Activated B cell treated with CpG ODN at 0.5 μM for 24 hours (primary cell): ENCODE results near the gene PCDHB7. TPM values are rescaled to one million over a fixed set of nuclear protein-coding genes. Genes with fewer than 3 reads are reported as not detected.
"Not testable (repeated sequence)": the region's sequence is repeated elsewhere in the genome, so short reads cannot be mapped to it uniquely, and the experiment has no call there.

Source experiments
- ATAC-seq: fragments of 200-7000 bp; cut with Tn5 transposase; one replicate; pipeline ENCODE4 v1.10.0; 2021; ENCODE audit warnings: low read depth, mild to moderate bottlenecking, moderate library complexity
- CTCF ChIA-PET: fragments of 350-600 bp; sonication (Branson Sonifier 250); formaldehyde crosslinking; loops from one replicate; lab custom pipeline; 2021; ENCODE audit warnings: antibody characterized with exemption; lab: Charles Lee
- POLR2A ChIA-PET: fragments of 350-600 bp; sonication (Branson Sonifier 250); formaldehyde crosslinking; loops from one replicate; lab custom pipeline; 2021; ENCODE audit warnings: antibody characterized with exemption; lab: Charles Lee
- DNase-seq: peaks from one replicate; pipeline ENCODE4 v3.0.0; 2022
- H3K27ac Mint-ChIP-seq: one replicate; pipeline ENCODE4 v1.8.0; 2020; ENCODE audit warnings: mixed read lengths
- H3K27me3 Mint-ChIP-seq: one replicate; pipeline ENCODE4 v1.8.0; 2021; ENCODE audit warnings: mixed read lengths
- H3K36me3 Mint-ChIP-seq: one replicate; pipeline ENCODE4 v1.8.0; 2021; ENCODE audit warnings: low read depth, mixed read lengths
- H3K4me1 Mint-ChIP-seq: one replicate; pipeline ENCODE4 v1.8.0; 2021; ENCODE audit warnings: mixed read lengths
- H3K4me3 Mint-ChIP-seq: one replicate; pipeline ENCODE4 v1.8.0; 2020; ENCODE audit warnings: mild to moderate bottlenecking, mixed read lengths
- H3K9me3 Mint-ChIP-seq: one replicate; pipeline ENCODE4 v1.8.0; 2020; ENCODE audit warnings: mixed read lengths
- intact Hi-C: fragments of 100-400 bp; cut with micrococcal nuclease; formaldehyde crosslinking; loops from one replicate; pipeline ENCODE4 v1.15.1; 2024
- total RNA-seq: library from RNA; stranded (reverse); gene quantifications from 2 replicates; pipeline ENCODE4 v1.2.3, GENCODE V29; 2022
- TF ChIP-seq, protein P1 (sequence below): fragments of 200-600 bp; IDR thresholded peaks from one replicate; pipeline ENCODE4 v1.8.0; 2022; ENCODE audit warnings: antibody characterized with exemption, mild to moderate bottlenecking

PCDHB7 gene
- total RNA-seq, 1 donor from 2014 or later, result not detected

DNA sequence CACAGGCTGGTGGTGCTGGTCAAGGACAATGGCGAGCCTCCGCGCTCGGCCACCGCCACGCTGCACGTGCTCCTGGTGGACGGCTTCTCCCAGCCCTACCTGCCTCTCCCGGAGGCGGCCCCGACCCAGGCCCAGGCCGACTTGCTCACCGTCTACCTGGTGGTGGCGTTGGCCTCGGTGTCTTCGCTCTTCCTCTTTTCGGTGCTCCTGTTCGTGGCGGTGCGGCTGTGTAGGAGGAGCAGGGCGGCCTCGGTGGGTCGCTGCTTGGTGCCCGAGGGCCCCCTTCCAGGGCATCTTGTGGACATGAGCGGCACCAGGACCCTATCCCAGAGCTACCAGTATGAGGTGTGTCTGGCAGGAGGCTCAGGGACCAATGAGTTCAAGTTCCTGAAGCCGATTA lies 43.6 kb downstream of the PCDHB7 start:
- peaks cover 19% of the 10 kb centered on the region for H3K9me3 Mint-ChIP-seq

DNA sequence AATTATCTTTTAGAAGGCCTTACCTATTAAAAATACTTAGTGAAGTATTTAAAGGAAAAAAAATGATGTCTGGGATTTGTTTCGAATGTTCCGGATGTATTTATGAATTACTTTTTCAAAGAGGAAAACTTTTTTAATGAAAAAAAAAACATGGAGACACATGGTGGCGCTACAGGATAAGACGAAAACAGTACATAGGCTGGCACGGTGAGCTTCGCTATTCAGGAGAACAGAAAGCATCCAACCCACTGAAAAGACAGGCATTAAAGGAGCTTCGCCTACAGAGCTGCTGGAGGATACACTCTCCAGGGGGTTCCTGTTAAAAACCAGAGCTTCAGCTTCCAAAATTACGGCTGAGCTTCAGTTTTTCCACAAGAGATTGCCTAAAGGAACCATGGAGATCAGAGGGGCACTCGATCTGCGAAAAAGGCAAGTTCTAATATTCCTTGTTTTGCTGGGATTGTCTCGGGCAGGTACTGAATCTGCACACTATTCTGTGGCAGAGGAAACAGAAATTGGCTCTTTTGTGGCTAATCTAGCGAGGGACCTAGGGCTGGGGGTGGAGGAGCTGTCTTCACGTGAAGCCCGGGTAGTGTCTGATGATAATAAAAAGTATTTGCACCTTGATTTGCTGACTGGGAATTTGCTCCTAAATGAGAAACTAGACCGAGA lies 50.8 kb downstream of the PCDHB7 start, which contains the start of gene PCDHB14:
Gene PCDHB14, plus strand, starts transcription at position 232 of the 672 bp plus-strand sequence. Its CDS starts 163 bp downstream, at position 395.
- Mint-ChIP-seq H3K9me3 (peaks cover 13% of the 10 kb centered on the region), H3K27me3 (peaks cover 27% of the 10 kb centered on the region), H3K4me3 (no peak within 1 kb of the TSS), H3K4me1 (peaks cover 2% of the 10 kb centered on the region), H3K36me3 (no peaks in the 10 kb centered on the region), H3K27ac (no peak within 1 kb of the TSS)
- intact Hi-C loops, result loop anchor here (2.0 kb wide), 1 partner anchor 342 kb away; no protein-coding TSS in a partner anchor
- ATAC-seq (no peak), DNase-seq (no peak)
- ChIA-PET CTCF (interaction anchor here (0.6 to 2.5 kb wide), 7 partner anchors 15 to 429 kb away, joined by 3 to 11 read pairs (median 4); partner anchors contain the start of genes FCHSD1 and PCDHGA12), POLR2A (no interaction called here)
- TF ChIP-seq, protein P1, sequence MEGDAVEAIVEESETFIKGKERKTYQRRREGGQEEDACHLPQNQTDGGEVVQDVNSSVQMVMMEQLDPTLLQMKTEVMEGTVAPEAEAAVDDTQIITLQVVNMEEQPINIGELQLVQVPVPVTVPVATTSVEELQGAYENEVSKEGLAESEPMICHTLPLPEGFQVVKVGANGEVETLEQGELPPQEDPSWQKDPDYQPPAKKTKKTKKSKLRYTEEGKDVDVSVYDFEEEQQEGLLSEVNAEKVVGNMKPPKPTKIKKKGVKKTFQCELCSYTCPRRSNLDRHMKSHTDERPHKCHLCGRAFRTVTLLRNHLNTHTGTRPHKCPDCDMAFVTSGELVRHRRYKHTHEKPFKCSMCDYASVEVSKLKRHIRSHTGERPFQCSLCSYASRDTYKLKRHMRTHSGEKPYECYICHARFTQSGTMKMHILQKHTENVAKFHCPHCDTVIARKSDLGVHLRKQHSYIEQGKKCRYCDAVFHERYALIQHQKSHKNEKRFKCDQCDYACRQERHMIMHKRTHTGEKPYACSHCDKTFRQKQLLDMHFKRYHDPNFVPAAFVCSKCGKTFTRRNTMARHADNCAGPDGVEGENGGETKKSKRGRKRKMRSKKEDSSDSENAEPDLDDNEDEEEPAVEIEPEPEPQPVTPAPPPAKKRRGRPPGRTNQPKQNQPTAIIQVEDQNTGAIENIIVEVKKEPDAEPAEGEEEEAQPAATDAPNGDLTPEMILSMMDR, result no peak

More for the DNA sequence above, 43.6 kb downstream of the PCDHB7 start:
- CTCF ChIA-PET, H3K36me3 Mint-ChIP-seq, intact Hi-C loops, DNase-seq, H3K4me1 Mint-ChIP-seq, ATAC-seq, H3K4me3 Mint-ChIP-seq, H3K27ac Mint-ChIP-seq: not testable (repeated sequence)
- POLR2A ChIA-PET, result interaction anchor here (0.5 kb wide), 1 partner anchor 461 kb away, joined by 3 read pairs; no protein-coding TSS in a partner anchor
- H3K27me3 Mint-ChIP-seq, result peaks cover 28% of the 10 kb centered on the region

DNA sequence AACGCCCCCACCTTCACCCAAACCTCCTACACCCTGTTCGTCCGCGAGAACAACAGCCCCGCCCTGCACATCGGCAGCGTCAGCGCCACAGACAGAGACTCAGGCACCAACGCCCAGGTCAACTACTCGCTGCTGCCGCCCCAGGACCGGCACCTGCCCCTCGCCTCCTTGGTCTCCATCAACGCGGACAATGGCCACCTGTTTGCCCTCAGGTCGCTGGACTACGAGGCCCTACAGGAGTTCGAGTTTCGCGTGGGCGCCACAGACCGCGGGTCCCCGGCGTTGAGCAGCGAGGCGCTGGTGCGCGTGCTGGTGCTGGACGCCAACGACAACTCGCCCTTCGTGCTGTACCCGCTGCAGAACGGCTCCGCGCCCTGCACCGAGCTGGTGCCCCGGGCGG lies 52.4 kb downstream of the PCDHB7 start:
- H3K9me3 Mint-ChIP-seq, ATAC-seq, H3K4me1 Mint-ChIP-seq, H3K36me3 Mint-ChIP-seq, H3K4me3 Mint-ChIP-seq, DNase-seq, CTCF ChIA-PET, H3K27ac Mint-ChIP-seq, POLR2A ChIA-PET, intact Hi-C loops: not testable (repeated sequence)
- H3K27me3 Mint-ChIP-seq, result peaks cover 21% of the 10 kb centered on the region

DNA sequence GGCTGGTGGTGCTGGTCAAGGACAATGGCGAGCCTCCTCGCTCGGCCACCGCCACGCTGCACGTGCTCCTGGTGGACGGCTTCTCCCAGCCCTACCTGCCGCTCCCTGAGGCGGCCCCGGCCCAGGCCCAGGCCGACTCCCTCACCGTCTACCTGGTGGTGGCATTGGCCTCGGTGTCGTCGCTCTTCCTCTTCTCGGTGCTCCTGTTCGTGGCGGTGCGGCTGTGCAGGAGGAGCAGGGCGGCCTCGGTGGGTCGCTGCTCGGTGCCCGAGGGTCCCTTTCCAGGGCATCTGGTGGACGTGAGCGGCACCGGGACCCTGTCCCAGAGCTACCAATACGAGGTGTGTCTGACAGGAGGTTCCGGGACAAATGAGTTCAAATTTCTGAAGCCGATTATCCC lies 53.0 kb downstream of the PCDHB7 start:
- H3K9me3 Mint-ChIP-seq, CTCF ChIA-PET, H3K4me3 Mint-ChIP-seq, DNase-seq, H3K4me1 Mint-ChIP-seq, ATAC-seq, POLR2A ChIA-PET, H3K27ac Mint-ChIP-seq, intact Hi-C loops, H3K36me3 Mint-ChIP-seq: not testable (repeated sequence)
- H3K27me3 Mint-ChIP-seq, result peaks cover 16% of the 10 kb centered on the region

Other genes starting within 250 kb of the PCDHB7 start
- gene PCDHAC1, start 246.3 kb upstream of the PCDHB7 start, total RNA-seq, result not detected in 2 replicates
- gene PCDHAC2, start 206.2 kb upstream of the PCDHB7 start, total RNA-seq, result not detected in 2 replicates
- gene PCDHB1, start 121.3 kb upstream of the PCDHB7 start, total RNA-seq, result not detected in 2 replicates
- gene PCDHB2, start 78.0 kb upstream of the PCDHB7 start, total RNA-seq, result not detected in 2 replicates
- 0.07 TPM in 1 of 2 replicates, not detected in the other for gene PCDHB3, start 72.2 kb upstream of the PCDHB7 start, total RNA-seq
- gene PCDHB4, start 50.8 kb upstream of the PCDHB7 start, total RNA-seq, result not detected in 2 replicates
- gene PCDHB5, start 37.4 kb upstream of the PCDHB7 start, total RNA-seq, result not detected in 2 replicates
- gene PCDHB6, start 22.6 kb upstream of the PCDHB7 start, total RNA-seq, result not detected in 2 replicates
- not detected in 2 replicates for gene PCDHB8, start 5.1 kb downstream of the PCDHB7 start, total RNA-seq
- not detected in 2 replicates for gene PCDHB16, start 9.7 kb downstream of the PCDHB7 start, total RNA-seq
- 0.27 and 0.29 TPM in 2 replicates for gene PCDHB9, start 14.5 kb downstream of the PCDHB7 start, total RNA-seq
- 0.07 TPM in 1 of 2 replicates, not detected in the other for gene PCDHB10, start 19.7 kb downstream of the PCDHB7 start, total RNA-seq
- gene PCDHB11, start 27.0 kb downstream of the PCDHB7 start, total RNA-seq, result not detected in 2 replicates
- gene PCDHB12, start 36.1 kb downstream of the PCDHB7 start, total RNA-seq, result not detected in 2 replicates
- 0.07 and 0.09 TPM in 2 replicates for gene PCDHB13, start 41.3 kb downstream of the PCDHB7 start, total RNA-seq
- 0.11 TPM in 1 of 2 replicates, not detected in the other for gene PCDHB14, start 50.7 kb downstream of the PCDHB7 start, total RNA-seq
- gene PCDHB15, start 72.8 kb downstream of the PCDHB7 start, total RNA-seq, result not detected in 2 replicates
- 2.6 and 3.9 TPM in 2 replicates for gene SLC25A2, start 131.4 kb downstream of the PCDHB7 start, total RNA-seq
- gene TAF7, start 148.1 kb downstream of the PCDHB7 start, total RNA-seq, result 86.7 and 87.3 TPM in 2 replicates
- 0.20 and 0.29 TPM in 2 replicates for gene PCDHGA1, start 157.9 kb downstream of the PCDHB7 start, total RNA-seq
- 0.09 and 0.15 TPM in 2 replicates for gene PCDHGA2, start 166.1 kb downstream of the PCDHB7 start, total RNA-seq
- gene PCDHGA3, start 171.2 kb downstream of the PCDHB7 start, total RNA-seq, result 0.20 and 0.51 TPM in 2 replicates
- gene PCDHGB1, start 177.5 kb downstream of the PCDHB7 start, total RNA-seq, result 0.37 and 0.44 TPM in 2 replicates
- gene PCDHGA4, start 182.4 kb downstream of the PCDHB7 start, total RNA-seq, result 0.34 and 0.75 TPM in 2 replicates
- gene PCDHGB2, start 187.3 kb downstream of the PCDHB7 start, total RNA-seq, result 2.2 and 2.6 TPM in 2 replicates
- 1.1 and 1.2 TPM in 2 replicates for gene PCDHGA5, start 191.5 kb downstream of the PCDHB7 start, total RNA-seq
- 2.0 and 2.6 TPM in 2 replicates for gene PCDHGB3, start 197.6 kb downstream of the PCDHB7 start, total RNA-seq
- 1.8 and 2.3 TPM in 2 replicates for gene PCDHGA6, start 201.2 kb downstream of the PCDHB7 start, total RNA-seq
- 1.3 and 1.6 TPM in 2 replicates for gene PCDHGA7, start 210.1 kb downstream of the PCDHB7 start, total RNA-seq
- gene PCDHGB4, start 215.1 kb downstream of the PCDHB7 start, total RNA-seq, result 0.91 and 1.2 TPM in 2 replicates
- gene PCDHGA8, start 220.0 kb downstream of the PCDHB7 start, total RNA-seq, result 0.54 and 0.69 TPM in 2 replicates
- gene PCDHGB5, start 225.3 kb downstream of the PCDHB7 start, total RNA-seq, result 1.8 and 2.7 TPM in 2 replicates
- 1.1 and 1.3 TPM in 2 replicates for gene PCDHGA9, start 230.1 kb downstream of the PCDHB7 start, total RNA-seq
- gene PCDHGB6, start 235.4 kb downstream of the PCDHB7 start, total RNA-seq, result 1.2 and 1.6 TPM in 2 replicates
- 1.2 and 1.3 TPM in 2 replicates for gene PCDHGA10, start 240.3 kb downstream of the PCDHB7 start, total RNA-seq
- gene PCDHGB7, start 245.0 kb downstream of the PCDHB7 start, total RNA-seq, result 1.2 and 1.4 TPM in 2 replicates
- 0.73 and 1.1 TPM in 2 replicates for gene PCDHGA11, start 248.4 kb downstream of the PCDHB7 start, total RNA-seq